DND-41 (cell line): ENCODE measurements around the gene NEGR1.

Experiments
- CTCF ChIP-seq: IDR thresholded peaks from 2 replicates; pipeline ENCODE4 v1.5.1; 2012; ENCODE audit warnings: borderline replicate concordance, low read length, moderate library complexity, mild to moderate bottlenecking; ENCODE audit not compliant: poor library complexity, severe bottlenecking; ENCODE audit errors: extremely low read depth
- EZH2 ChIP-seq: IDR thresholded peaks from 3 replicates; pipeline ENCODE4 v1.6.1; 2012; ENCODE audit warnings: borderline replicate concordance, low read depth, mild to moderate bottlenecking, moderate library complexity, low read length, inconsistent platforms; ENCODE audit not compliant: severe bottlenecking

DNA sequence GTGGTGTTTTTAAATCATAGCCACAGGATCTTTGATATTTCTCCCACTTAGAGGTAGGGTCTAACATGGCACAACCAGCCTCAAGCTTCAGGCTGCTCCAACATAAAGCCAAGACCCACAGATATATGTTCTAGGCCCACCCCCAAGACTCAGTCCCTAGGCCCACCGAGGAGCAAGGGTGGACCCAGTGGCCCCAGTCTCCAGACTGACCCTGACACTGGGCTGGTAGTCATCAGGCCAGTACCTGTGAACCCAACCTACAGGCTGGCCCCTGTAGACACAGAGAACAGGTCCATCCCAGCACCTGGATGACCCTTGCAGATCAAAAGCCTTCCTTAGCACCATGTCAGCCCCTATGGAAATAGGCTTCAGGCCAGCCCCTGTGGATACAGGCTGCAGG lies 60.5 kb downstream of the NEGR1 start:
- no peak for TF ChIP-seq CTCF
- no peak for TF ChIP-seq EZH2
